Tibial nerve (tissue), 4 donors: ENCODE results near the gene GPR78. TPM values are rescaled to one million over a fixed set of nuclear protein-coding genes. Genes with fewer than 3 reads are reported as not detected.

Source experiments
- DNase-seq, 2 donors: peaks; one replicate each; pipeline ENCODE4 v3.0.0-alpha.2; 2019; ENCODE audit warnings: low spot score in 2 of 2
- H3K27ac ChIP-seq, 4 donors: fragments of 200-600 bp; sonication (generic) in 3 of 4; one replicate each; pipeline ENCODE4 v1.5.1; 2017 to 2019; ENCODE audit warnings: mild to moderate bottlenecking in 1 of 4
- H3K27me3 ChIP-seq, 2 donors: fragments of 200-600 bp; sonication (generic) in 1 of 2; one replicate each; pipeline versions ENCODE4 v1.5.1 to v1.6.0; 2017 to 2019
- H3K36me3 ChIP-seq, 3 donors: fragments of 200-600 bp; sonication (generic); one replicate each; pipeline ENCODE4 v1.5.1; 2018 to 2019
- H3K4me1 ChIP-seq, 4 donors: fragments of 200-600 bp; sonication (generic) in 3 of 4; one replicate each; pipeline ENCODE4 v1.5.1; 2017 to 2019
- H3K4me3 ChIP-seq, 4 donors: fragments of 200-600 bp; sonication (generic) in 3 of 4; one replicate each; pipeline ENCODE4 v1.5.1; 2017 to 2019; ENCODE audit warnings: mild to moderate bottlenecking in 1 of 4, moderate library complexity in 1 of 4
- H3K9me3 ChIP-seq, 4 donors: fragments of 200-600 bp; sonication (generic) in 3 of 4; one replicate each; pipeline ENCODE4 v1.5.1; 2017 to 2019
- CTCF ChIP-seq, 5 experiments: fragments of 200-600 bp in 3 of 5; fragments of 450-650 bp in 2 of 5; sonication (generic) in 3 of 5; IDR thresholded peaks; one replicate each; pipeline ENCODE4 v1.5.1; 2016 to 2019; ENCODE audit warnings: antibody characterized with exemption in 5 of 5, mild to moderate bottlenecking in 3 of 5, moderate library complexity in 2 of 5
- EP300 ChIP-seq, 2 donors: sonication (generic); formaldehyde crosslinking; IDR thresholded peaks; one replicate each; pipeline ENCODE4 v1.6.1; 2017; ENCODE audit warnings: antibody characterized with exemption in 2 of 2, mild to moderate bottlenecking in 1 of 2
- POLR2A ChIP-seq, 2 donors: fragments of 450-650 bp; IDR thresholded peaks; one replicate each; pipeline ENCODE4 v1.6.1; 2017; ENCODE audit warnings: antibody characterized with exemption in 2 of 2, mild to moderate bottlenecking in 2 of 2, moderate library complexity in 2 of 2
- WGBS, 2 donors: methylation state at CpG; one replicate each; pipeline ENCODE4 v1.1.5; 2018; 5-methylcytosine and 5-hydroxymethylcytosine counted together
- total RNA-seq, 4 donors: library from RNA; depleted of rRNA; stranded (reverse); fragments of >200 nt; gene quantifications; one replicate each; pipeline ENCODE4 v1.1.0, GENCODE V29; 2016

GPR78 gene
- total RNA-seq, 4 donors from 2014 or later = not detected

- Histone ChIP-seq H3K27me3 (no peaks in the 10 kb centered on the region), H3K9me3 (no peaks in the 10 kb centered on the region), H3K4me3 (no peak overlapping the region), H3K27ac (no peak overlapping the region), H3K36me3 (no peaks in the 10 kb centered on the region), H3K4me1 (no peaks in the 10 kb centered on the region)
- 60 to 76% methylated on average over 9 of the region's 9 CpGs for WGBS, 2 donors
- DNase-seq = no peak
- TF ChIP-seq CTCF (IDR thresholded peaks at IDR 0.05) = no peak
- TF ChIP-seq POLR2A (IDR thresholded peaks at IDR 0.05) = no peak
- TF ChIP-seq EP300 (IDR thresholded peaks at IDR 0.05) = no peak
Observed at GRCh38 chr4:8599657-8600056, 19.5 kb downstream of the GPR78 start.

- Histone ChIP-seq H3K27ac (no peak overlapping the region), H3K9me3 (no peaks in the 10 kb centered on the region), H3K4me1 (no peaks in the 10 kb centered on the region), H3K27me3 (no peaks in the 10 kb centered on the region), H3K36me3 (no peaks in the 10 kb centered on the region), H3K4me3 (no peak overlapping the region)
- WGBS, 2 donors = 77 to 87% methylated on average over 13 of the region's 13 CpGs
- TF ChIP-seq CTCF (IDR thresholded peaks at IDR 0.05) = no peak
- TF ChIP-seq POLR2A (IDR thresholded peaks at IDR 0.05) = no peak
- no peak for TF ChIP-seq EP300 (IDR thresholded peaks at IDR 0.05)
- no peak for DNase-seq
Observed at GRCh38 chr4:8600266-8600665, 20.1 kb downstream of the GPR78 start.

GRCh38 chr4:8600686-8601085, 20.5 kb downstream of the GPR78 start:
- Histone ChIP-seq H3K9me3 (no peaks in the 10 kb centered on the region), H3K27me3 (no peaks in the 10 kb centered on the region), H3K4me1 (no peaks in the 10 kb centered on the region), H3K4me3 (no peak overlapping the region), H3K36me3 (no peaks in the 10 kb centered on the region), H3K27ac (no peak overlapping the region)
- no peak for DNase-seq
- 58 to 59% methylated on average over 10 to 12 of the region's 12 CpGs for WGBS, 2 donors
- TF ChIP-seq EP300 (IDR thresholded peaks at IDR 0.05) = no peak
- no peak for TF ChIP-seq POLR2A (IDR thresholded peaks at IDR 0.05)
- TF ChIP-seq CTCF (IDR thresholded peaks at IDR 0.05) = no peak

GRCh38 chr4:8601086-8601485, 20.9 kb downstream of the GPR78 start:
- Histone ChIP-seq H3K4me1 (no peaks in the 10 kb centered on the region), H3K27me3 (no peaks in the 10 kb centered on the region), H3K27ac (no peak overlapping the region), H3K4me3 (no peak overlapping the region), H3K9me3 (no peaks in the 10 kb centered on the region), H3K36me3 (no peaks in the 10 kb centered on the region)
- no peak for TF ChIP-seq CTCF (IDR thresholded peaks at IDR 0.05)
- no peak for DNase-seq
- 82 to 85% methylated on average over 19 to 20 of the region's 23 CpGs for WGBS, 2 donors

GRCh38 chr4:8601556-8601955, 21.4 kb downstream of the GPR78 start:
- no peak for DNase-seq
- Histone ChIP-seq H3K36me3 (no peaks in the 10 kb centered on the region), H3K27ac (no peak overlapping the region), H3K4me3 (no peak overlapping the region), H3K27me3 (no peaks in the 10 kb centered on the region), H3K4me1 (no peaks in the 10 kb centered on the region), H3K9me3 (no peaks in the 10 kb centered on the region)
- WGBS, 2 donors = 77 to 83% methylated on average over 4 to 10 of the region's 10 CpGs
- TF ChIP-seq EP300 (IDR thresholded peaks at IDR 0.05) (no peak), POLR2A (IDR thresholded peaks at IDR 0.05) (no peak), CTCF (IDR thresholded peaks at IDR 0.05) (no peak)
